Right atrium auricular region (tissue), 2 donors: Measurements from ENCODE around the gene PTPRC. TPM values are rescaled to one million over a fixed set of nuclear protein-coding genes. Genes with fewer than 3 reads are reported as not detected.

Experiments
- DNase-seq: peaks from one replicate; pipeline ENCODE4 v3.0.0-alpha.2; 2019; ENCODE audit warnings: low spot score
- H3K27ac ChIP-seq, 2 donors: fragments of 200-600 bp; sonication (generic); 1 replicate in 1 of 2; 2 replicates in 1 of 2; pipeline ENCODE4 v1.5.1; 2016 to 2019
- H3K27me3 ChIP-seq, 2 donors: fragments of 200-600 bp; sonication (generic); one replicate each; pipeline versions ENCODE4 v1.5.1 to v1.6.0; 2017 to 2019
- H3K36me3 ChIP-seq: fragments of 200-600 bp; sonication (generic); one replicate; pipeline ENCODE4 v1.5.1; 2016
- H3K4me1 ChIP-seq, 2 donors: fragments of 200-600 bp; sonication (generic); one replicate each; pipeline versions ENCODE4 v1.5.1 to v1.6.0; 2017 to 2019
- H3K4me3 ChIP-seq, 2 donors: fragments of 200-600 bp; sonication (generic); 1 replicate in 1 of 2; 2 replicates in 1 of 2; pipeline ENCODE4 v1.5.1; 2017 to 2019; ENCODE audit warnings: mild to moderate bottlenecking in 1 of 2, moderate library complexity in 1 of 2
- H3K9me3 ChIP-seq, 2 donors: fragments of 200-600 bp; sonication (generic); one replicate each; pipeline ENCODE4 v1.5.1; 2019
- total RNA-seq, 2 donors: library from RNA; depleted of rRNA; stranded (reverse); fragments of >200 nt; gene quantifications; one replicate each; pipeline ENCODE4 v1.1.0, GENCODE V29; 2016
- TF ChIP-seq, protein P1 (sequence below), 2 donors: fragments of 200-600 bp; sonication (generic); IDR thresholded peaks; one replicate each; pipeline ENCODE4 v1.5.1; 2019; ENCODE audit warnings: antibody characterized with exemption in 2 of 2

The PTPRC gene
- total RNA-seq, 2 donors from 2014 or later, result 5.5 to 10.1 TPM

DNA sequence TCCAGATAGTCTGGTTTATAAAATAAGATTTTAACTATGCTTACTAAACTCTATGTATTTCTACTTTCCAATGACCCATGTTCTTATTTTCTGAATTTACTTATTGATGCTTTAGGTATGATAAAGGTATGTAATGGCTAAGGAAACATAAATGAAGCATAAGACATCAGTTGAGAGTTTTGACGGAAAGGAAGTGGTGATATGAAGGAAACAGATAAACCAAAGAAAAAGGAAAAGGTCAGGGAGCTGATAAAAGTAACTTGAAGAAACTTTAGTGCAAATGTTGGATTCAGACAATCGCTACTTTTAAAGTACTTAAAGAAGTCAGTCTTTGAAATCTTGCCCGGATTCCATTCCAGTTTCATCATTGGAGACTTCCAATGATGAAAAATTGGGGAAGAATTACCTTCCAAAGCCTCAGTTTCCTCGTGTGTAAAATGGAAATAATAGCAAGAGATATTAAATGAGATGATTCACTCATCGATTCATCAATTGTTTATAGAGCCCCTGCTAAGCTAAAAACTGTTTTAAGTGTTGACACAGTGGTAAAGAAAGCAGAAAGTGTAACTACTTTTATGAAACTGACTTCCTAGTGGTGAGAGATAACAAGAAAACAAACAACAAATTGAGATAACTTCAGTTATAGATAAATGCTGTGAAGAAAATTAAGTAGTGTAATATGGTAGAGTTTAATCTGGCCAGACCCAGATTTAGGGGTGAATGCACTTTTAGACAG is 10.6 kb downstream of the PTPRC start:
- Histone ChIP-seq H3K9me3 (no peaks in the 10 kb centered on the region), H3K27ac (no peak overlapping the region), H3K4me1 (no peaks in the 10 kb centered on the region), H3K36me3 (no peaks in the 10 kb centered on the region), H3K4me3 (no peak overlapping the region), H3K27me3 (no peaks in the 10 kb centered on the region)
- TF ChIP-seq, protein P1, sequence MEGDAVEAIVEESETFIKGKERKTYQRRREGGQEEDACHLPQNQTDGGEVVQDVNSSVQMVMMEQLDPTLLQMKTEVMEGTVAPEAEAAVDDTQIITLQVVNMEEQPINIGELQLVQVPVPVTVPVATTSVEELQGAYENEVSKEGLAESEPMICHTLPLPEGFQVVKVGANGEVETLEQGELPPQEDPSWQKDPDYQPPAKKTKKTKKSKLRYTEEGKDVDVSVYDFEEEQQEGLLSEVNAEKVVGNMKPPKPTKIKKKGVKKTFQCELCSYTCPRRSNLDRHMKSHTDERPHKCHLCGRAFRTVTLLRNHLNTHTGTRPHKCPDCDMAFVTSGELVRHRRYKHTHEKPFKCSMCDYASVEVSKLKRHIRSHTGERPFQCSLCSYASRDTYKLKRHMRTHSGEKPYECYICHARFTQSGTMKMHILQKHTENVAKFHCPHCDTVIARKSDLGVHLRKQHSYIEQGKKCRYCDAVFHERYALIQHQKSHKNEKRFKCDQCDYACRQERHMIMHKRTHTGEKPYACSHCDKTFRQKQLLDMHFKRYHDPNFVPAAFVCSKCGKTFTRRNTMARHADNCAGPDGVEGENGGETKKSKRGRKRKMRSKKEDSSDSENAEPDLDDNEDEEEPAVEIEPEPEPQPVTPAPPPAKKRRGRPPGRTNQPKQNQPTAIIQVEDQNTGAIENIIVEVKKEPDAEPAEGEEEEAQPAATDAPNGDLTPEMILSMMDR (IDR thresholded peaks at IDR 0.05), result no peak
- no peak for DNase-seq

DNA sequence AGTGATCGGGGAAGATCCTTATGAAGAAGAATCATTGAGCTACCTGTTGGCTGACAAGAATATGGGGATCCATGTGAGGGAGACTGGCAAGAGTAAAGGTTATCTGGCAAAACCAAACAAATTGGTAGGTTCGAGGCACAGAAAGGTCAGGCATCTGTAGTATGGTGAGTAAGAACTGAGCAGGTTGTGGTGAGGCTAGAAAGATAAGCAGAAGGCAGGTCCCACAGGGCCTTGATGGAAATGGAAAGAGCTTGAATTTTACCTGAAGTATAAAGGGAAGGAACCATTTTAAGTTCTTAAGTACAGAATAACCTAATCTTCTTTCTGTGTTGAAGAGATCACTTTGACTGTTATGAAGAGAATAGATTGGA is 11.1 kb downstream of the PTPRC start:
- H3K4me3 ChIP-seq, result no peak overlapping the region
- no peaks in the 10 kb centered on the region for H3K4me1 ChIP-seq
- TF ChIP-seq, protein P1 (IDR thresholded peaks at IDR 0.05), result no peak
- no peak for DNase-seq
- no peaks in the 10 kb centered on the region for H3K36me3 ChIP-seq
- no peaks in the 10 kb centered on the region for H3K9me3 ChIP-seq
- no peak overlapping the region for H3K27ac ChIP-seq
- no peaks in the 10 kb centered on the region for H3K27me3 ChIP-seq

DNA sequence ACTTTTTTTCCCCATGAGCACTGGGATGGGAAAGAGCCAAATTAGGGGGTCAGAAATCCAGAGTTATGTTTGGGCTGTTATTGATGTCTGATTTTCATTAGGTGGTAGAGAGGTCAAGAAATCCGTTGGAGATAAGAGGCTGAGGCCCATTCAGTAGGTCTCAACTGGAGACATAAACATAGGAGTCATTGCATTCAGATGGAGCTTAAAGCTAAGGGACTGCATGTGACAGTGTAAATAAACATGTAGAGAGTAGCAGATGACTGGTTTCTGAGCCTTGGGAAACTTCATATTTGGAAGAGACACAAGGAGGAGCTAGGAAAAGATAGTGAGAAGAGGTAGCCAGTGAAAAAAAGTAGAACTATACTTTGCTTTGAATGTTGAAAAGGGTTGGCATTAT is 11.7 kb downstream of the PTPRC start:
- H3K4me1 ChIP-seq, result no peaks in the 10 kb centered on the region
- DNase-seq, result no peak
- TF ChIP-seq, protein P1 (IDR thresholded peaks at IDR 0.05), result no peak

DNA sequence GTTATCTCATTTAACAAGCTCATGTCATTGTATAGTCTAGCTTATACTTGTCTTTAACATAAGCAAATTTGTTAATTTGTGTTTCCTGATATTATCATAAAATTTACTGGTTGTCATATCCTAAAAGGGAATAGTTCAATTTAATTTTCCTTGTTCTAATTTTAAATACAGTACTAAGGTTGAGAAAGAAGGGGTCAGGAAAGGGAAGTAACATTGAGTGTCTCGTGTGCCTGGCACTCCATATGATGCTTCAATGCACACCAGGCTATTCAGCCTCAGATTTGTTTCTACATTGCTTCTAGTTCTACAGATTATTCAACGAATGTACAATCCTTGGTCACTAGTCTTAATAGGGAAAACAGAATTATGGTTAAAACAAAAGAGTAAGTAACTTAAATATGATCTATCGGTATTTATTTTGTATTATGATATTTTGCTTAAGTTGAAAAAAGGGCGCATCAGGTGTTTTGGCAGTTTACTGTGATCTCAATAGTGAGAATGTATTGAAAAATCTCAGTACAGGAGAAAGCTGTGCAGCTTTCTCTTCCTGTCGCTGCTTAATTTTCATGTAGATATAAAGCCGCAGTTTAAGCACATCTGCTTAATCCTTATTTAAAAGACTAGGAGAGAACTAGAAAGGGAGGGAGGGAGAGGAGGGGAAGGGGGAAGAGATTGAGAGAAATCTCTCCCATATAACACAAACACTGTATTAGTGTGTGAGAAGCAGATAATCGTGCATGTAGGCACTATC is 13.0 kb downstream of the PTPRC start:
- TF ChIP-seq, protein P1 (IDR thresholded peaks at IDR 0.05), result no peak
- Histone ChIP-seq H3K4me3 (no peak overlapping the region), H3K4me1 (no peaks in the 10 kb centered on the region)

More for the DNA sequence above, 11.7 kb downstream of the PTPRC start:
- H3K9me3 ChIP-seq, result no peaks in the 10 kb centered on the region
- H3K27me3 ChIP-seq, result no peaks in the 10 kb centered on the region
- H3K36me3 ChIP-seq, result no peaks in the 10 kb centered on the region
- no peak overlapping the region for H3K27ac ChIP-seq
- no peak overlapping the region for H3K4me3 ChIP-seq

DNA sequence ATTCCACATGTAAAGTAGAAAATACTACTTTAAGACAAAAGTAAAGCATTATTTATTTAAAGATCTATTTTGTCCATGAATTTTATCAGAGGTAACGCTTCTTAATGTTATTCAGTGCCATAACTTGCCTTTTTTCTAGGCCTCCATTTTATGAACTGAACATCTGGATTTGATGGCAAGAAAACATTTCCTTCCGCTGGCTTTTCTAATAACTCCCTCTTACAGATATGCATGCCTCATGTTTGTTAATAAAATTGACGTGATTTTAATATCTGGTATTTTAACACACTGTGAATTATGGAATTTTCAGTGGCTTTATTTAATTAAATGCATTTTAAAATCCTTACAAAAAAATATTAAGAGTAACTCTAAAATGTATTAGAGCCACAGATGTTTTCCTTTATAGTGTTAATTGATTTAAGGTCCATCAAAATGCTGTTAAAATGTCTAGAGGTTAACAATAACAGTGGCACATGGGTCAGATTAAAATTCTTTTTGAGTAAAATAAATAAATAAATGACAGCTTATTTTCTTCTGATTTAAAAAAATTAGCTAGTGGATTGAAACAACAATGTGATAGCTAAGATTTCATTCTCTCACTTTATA is 15.1 kb downstream of the PTPRC start:
- no peaks in the 10 kb centered on the region for H3K4me1 ChIP-seq
- H3K27me3 ChIP-seq, result no peaks in the 10 kb centered on the region
- DNase-seq, result no peak
- TF ChIP-seq, protein P1 (IDR thresholded peaks at IDR 0.05), result no peak
- no peak overlapping the region for H3K27ac ChIP-seq
- H3K9me3 ChIP-seq, result no peaks in the 10 kb centered on the region
- no peaks in the 10 kb centered on the region for H3K36me3 ChIP-seq
- no peak overlapping the region for H3K4me3 ChIP-seq

More for the DNA sequence above, 13.0 kb downstream of the PTPRC start:
- no peaks in the 10 kb centered on the region for H3K9me3 ChIP-seq
- no peaks in the 10 kb centered on the region for H3K36me3 ChIP-seq
- no peak for DNase-seq
- no peak overlapping the region for H3K27ac ChIP-seq
- no peaks in the 10 kb centered on the region for H3K27me3 ChIP-seq
